GM19043 (cell line): ENCODE measurements around the gene WDR19.
"Not testable (repeated sequence)": the region's sequence is repeated elsewhere in the genome, so short reads cannot be mapped to it uniquely, and the experiment has no call there.

Experiments used
- ATAC-seq: cut with Tn5 transposase; IDR thresholded peaks from one replicate; pipeline ENCODE4 v1.9.1; 2021; ENCODE audit warnings: low read depth; ENCODE audit not compliant: unreplicated experiment

Gene WDR19

GRCh38 chr4:39291686-39292085, 109.4 kb downstream of the WDR19 start:
- no peak for ATAC-seq

GRCh38 chr4:39292433-39292832, 110.1 kb downstream of the WDR19 start:
- ATAC-seq, result not testable (repeated sequence)

GRCh38 chr4:39295784-39296183, 113.5 kb downstream of the WDR19 start:
- ATAC-seq, result no peak

- no peak for ATAC-seq
Observed at GRCh38 chr4:39302901-39303300, 120.6 kb downstream of the WDR19 start.

- ATAC-seq, result no peak
Observed at GRCh38 chr4:39303871-39304270, 121.5 kb downstream of the WDR19 start.

GRCh38 chr4:39304651-39305050, 122.3 kb downstream of the WDR19 start:
- ATAC-seq, result no peak

GRCh38 chr4:39305912-39306677, 123.8 kb downstream of the WDR19 start:
- no peak for ATAC-seq

GRCh38 chr4:39308611-39309010, 126.3 kb downstream of the WDR19 start:
- no peak for ATAC-seq

- no peak for ATAC-seq
Observed at GRCh38 chr4:39312816-39313215, 130.5 kb downstream of the WDR19 start.

GRCh38 chr4:39319676-39320075, 137.3 kb downstream of the WDR19 start:
- no peak for ATAC-seq

- ATAC-seq, result no peak
Observed at GRCh38 chr4:39320381-39321115, 138.2 kb downstream of the WDR19 start.

GRCh38 chr4:39323821-39324220, 141.5 kb downstream of the WDR19 start:
- no peak for ATAC-seq

- no peak for ATAC-seq
Observed at GRCh38 chr4:39324446-39324845, 142.1 kb downstream of the WDR19 start.

- ATAC-seq, result no peak
Observed at GRCh38 chr4:39324897-39325613, 142.7 kb downstream of the WDR19 start.

GRCh38 chr4:39326468-39326977, 144.2 kb downstream of the WDR19 start:
- no peak for ATAC-seq

- ATAC-seq, result no peak
Observed at GRCh38 chr4:39330353-39330752, 148.0 kb downstream of the WDR19 start.

GRCh38 chr4:39331191-39331590, 148.9 kb downstream of the WDR19 start:
- no peak for ATAC-seq
